HCT116 (cell line): ENCODE measurements around the gene PGA4. TPM values are rescaled to one million over a fixed set of nuclear protein-coding genes. Genes with fewer than 3 reads are reported as not detected.

Experiments
- ATAC-seq: fragments of 200-7000 bp; cut with Tn5 transposase; 2 replicates; pipeline ENCODE4 v1.9.1; 2020; ENCODE audit warnings: mild to moderate bottlenecking, moderate library complexity
- BruUV-seq: library from RNA; stranded (reverse); fragments of 400-500 nt; replicated peaks from 2 replicates; lab custom pipeline; 2021; lab: Mats Ljungman, UMichigan
- CTCF ChIA-PET: fragments of 300-600 bp; sonication (Branson Sonifier 250); formaldehyde crosslinking; loops from one replicate; lab custom pipeline; 2021; ENCODE audit warnings: antibody characterized with exemption; lab: Charles Lee
- POLR2A ChIA-PET: fragments of 300-600, 350-600 bp; sonication (Branson Sonifier 250); formaldehyde crosslinking; loops from one replicate; lab custom pipeline; 2021; ENCODE audit warnings: antibody characterized with exemption; lab: Charles Lee
- RAD21 ChIA-PET, 2 experiments: fragments of 300-600 bp; sonication (Branson Sonifier 250); formaldehyde crosslinking; loops; one replicate each; lab custom pipeline; 2023; ENCODE audit warnings: low total read pairs in 2 of 2; ENCODE audit not compliant: uncharacterized antibody in 2 of 2, unreplicated experiment in 2 of 2, low non-redundant PET in 1 of 2; lab: Charles Lee
- DNase-seq: peaks from one replicate; pipeline ENCODE4 v3.0.0-alpha.2; 2010; ENCODE audit warnings: low read depth, low spot score
- H2AFZ ChIP-seq: fragments of 200-600 bp; shearing (Covaris generic), sonication (generic); 2 replicates; pipeline ENCODE4 v1.6.1; 2017; ENCODE audit warnings: low read depth, mixed run types, mixed read lengths, antibody characterized with exemption, low read length; ENCODE audit not compliant: poor library complexity, severe bottlenecking
- H3K27ac ChIP-seq: 2 replicates; pipeline ENCODE4 v1.5.1; 2012; ENCODE audit warnings: low read depth, low read length
- H3K27me3 ChIP-seq: fragments of 200-600 bp; sonication (generic); 2 replicates; pipeline ENCODE4 v1.6.1; 2016; ENCODE audit warnings: mixed run types, low read length, mixed read lengths; ENCODE audit not compliant: insufficient read depth
- H3K36me3 ChIP-seq, 2 experiments: fragments of 200-500 bp in 1 of 2; fragments of 200-600 bp in 1 of 2; sonication (Bioruptor generic) in 1 of 2; sonication (generic) in 1 of 2; 2 replicates each; pipeline versions ENCODE4 v1.5.1 to v1.6.1; 2014 to 2016; ENCODE audit warnings: low read length in 2 of 2, inconsistent platforms in 1 of 2, mixed read lengths in 1 of 2, mixed run types in 1 of 2; ENCODE audit not compliant: insufficient read depth in 2 of 2, control insufficient read depth in 1 of 2
- H3K4me1 ChIP-seq, 2 experiments: fragments of 200-600 bp in 1 of 2; sonication (generic) in 1 of 2; 2 replicates each; pipeline versions ENCODE4 v1.5.1 to v1.6.1; 2012 to 2017; ENCODE audit warnings: low read length in 2 of 2, inconsistent platforms in 1 of 2, mild to moderate bottlenecking in 1 of 2, mixed read lengths in 1 of 2, mixed run types in 1 of 2, moderate library complexity in 1 of 2; ENCODE audit not compliant: insufficient read depth in 2 of 2, control insufficient read depth in 1 of 2
- H3K4me2 ChIP-seq: fragments of 200-600 bp; sonication (generic); 2 replicates; pipeline ENCODE4 v1.6.1; 2017; ENCODE audit warnings: mixed run types, low read length, mixed read lengths
- H3K4me3 ChIP-seq, 2 experiments: fragments of 200-600 bp in 1 of 2; sonication (generic) in 1 of 2; replicated peaks in 1 of 2; 2 replicates each; pipeline ENCODE4 v1.5.1; 2011 to 2016; ENCODE audit warnings: low read length in 2 of 2, control low read depth in 1 of 2, low read depth in 1 of 2, mild to moderate bottlenecking in 1 of 2, mixed read lengths in 1 of 2, mixed run types in 1 of 2
- H3K79me2 ChIP-seq: fragments of 200-600 bp; sonication (generic); 2 replicates; pipeline ENCODE4 v1.6.1; 2017; ENCODE audit warnings: mild to moderate bottlenecking, mixed run types, low read length, moderate library complexity, mixed read lengths; ENCODE audit not compliant: insufficient read depth
- H3K9ac ChIP-seq: fragments of 200-600 bp; sonication (generic); 2 replicates; pipeline ENCODE4 v1.6.1; 2016; ENCODE audit warnings: low read length, mixed read lengths
- H3K9me2 ChIP-seq: fragments of 200-600 bp; sonication (generic), shearing (Covaris generic); 2 replicates; pipeline ENCODE4 v1.6.1; 2017; ENCODE audit warnings: mixed run types, mild to moderate bottlenecking, moderate library complexity; ENCODE audit not compliant: insufficient read depth
- H3K9me3 ChIP-seq, 2 experiments: fragments of 200-500 bp in 1 of 2; fragments of 200-600 bp in 1 of 2; sonication (Bioruptor generic) in 1 of 2; sonication (generic) in 1 of 2; 2 replicates each; pipeline ENCODE4 v1.6.1; 2014 to 2017; ENCODE audit warnings: low read length in 2 of 2, mixed read lengths in 2 of 2, inconsistent platforms in 1 of 2, low read depth in 1 of 2, mild to moderate bottlenecking in 1 of 2, mixed run types in 1 of 2, moderate library complexity in 1 of 2; ENCODE audit not compliant: control insufficient read depth in 1 of 2, insufficient read depth in 1 of 2
- H4K20me1 ChIP-seq: fragments of 200-600 bp; sonication (generic), shearing (Covaris generic); 2 replicates; pipeline ENCODE4 v1.6.1; 2017; ENCODE audit warnings: mixed run types, mild to moderate bottlenecking, moderate library complexity; ENCODE audit not compliant: insufficient read depth
- CBX3 ChIP-seq: IDR thresholded peaks from 2 replicates; pipeline ENCODE4 v1.6.1; 2012; ENCODE audit warnings: low read depth
- CEBPB ChIP-seq: IDR thresholded peaks from 2 replicates; pipeline ENCODE4 v1.6.1; 2012; ENCODE audit warnings: low read depth
- CTCF ChIP-seq, 3 experiments: fragments of 200-600 bp in 1 of 3; sonication (generic) in 1 of 3; IDR thresholded peaks in 2 of 3; conservative IDR thresholded peaks in 1 of 3; 2 replicates each; pipeline ENCODE4 v1.5.1; 2012 to 2017; ENCODE audit warnings: low read depth in 2 of 3, low read length in 2 of 3, antibody characterized with exemption in 1 of 3, borderline replicate concordance in 1 of 3, control low read depth in 1 of 3, mild to moderate bottlenecking in 1 of 3, mixed read lengths in 1 of 3, mixed run types in 1 of 3, moderate library complexity in 1 of 3; ENCODE audit not compliant: insufficient read depth in 1 of 3
- ELF1 ChIP-seq: IDR thresholded peaks from 2 replicates; pipeline ENCODE4 v1.6.1; 2012; ENCODE audit warnings: low read depth, borderline replicate concordance
- JUND ChIP-seq: IDR thresholded peaks from 2 replicates; pipeline ENCODE4 v1.6.1; 2012
- MAX ChIP-seq: IDR thresholded peaks from 2 replicates; pipeline ENCODE4 v1.6.1; 2012
- POLR2A ChIP-seq: IDR thresholded peaks from 2 replicates; pipeline ENCODE4 v1.7.0; 2011; ENCODE audit warnings: borderline replicate concordance; ENCODE audit not compliant: insufficient read depth, insufficient read length; ENCODE audit errors: extremely low read depth
- REST ChIP-seq: IDR thresholded peaks from 2 replicates; pipeline ENCODE4 v1.6.1; 2012; ENCODE audit warnings: low read depth
- SIN3A ChIP-seq: IDR thresholded peaks from 2 replicates; pipeline ENCODE4 v1.6.1; 2012; ENCODE audit warnings: low read depth
- SP1 ChIP-seq: IDR thresholded peaks from 2 replicates; pipeline ENCODE4 v1.6.1; 2012; ENCODE audit warnings: low read depth
- SRF ChIP-seq: IDR thresholded peaks from 2 replicates; pipeline ENCODE4 v1.6.1; 2012; ENCODE audit warnings: low read depth
- TCF7L2 ChIP-seq: IDR thresholded peaks from 2 replicates; pipeline ENCODE4 v1.7.0; 2011; ENCODE audit warnings: borderline replicate concordance, inconsistent platforms; ENCODE audit not compliant: insufficient read depth, insufficient read length; ENCODE audit errors: extremely low read depth
- YY1 ChIP-seq: IDR thresholded peaks from 2 replicates; pipeline ENCODE4 v1.6.1; 2011; ENCODE audit warnings: low read length, low read depth, moderate library complexity, mild to moderate bottlenecking; ENCODE audit not compliant: insufficient replicate concordance; ENCODE audit errors: extremely low read depth
- intact Hi-C: fragments of 100-400 bp; cut with micrococcal nuclease; formaldehyde crosslinking; loops from 2 replicates; pipeline ENCODE4 v1.10.0; 2022
- total RNA-seq: library from RNA; stranded (reverse); gene quantifications from one replicate; pipeline ENCODE4 v1.2.1, GENCODE V29; 2021; ENCODE audit not compliant: unreplicated experiment
- TF ChIP-seq, protein P1 (sequence below): IDR thresholded peaks from 2 replicates; pipeline ENCODE4 v1.6.1; 2012

PGA4 gene
- total RNA-seq, 1 experiment from 2014 or later = not detected

GRCh38 chr11:61189933-61190332, 32.2 kb upstream of the PGA4 start (continued):
- TF ChIP-seq, protein P1, sequence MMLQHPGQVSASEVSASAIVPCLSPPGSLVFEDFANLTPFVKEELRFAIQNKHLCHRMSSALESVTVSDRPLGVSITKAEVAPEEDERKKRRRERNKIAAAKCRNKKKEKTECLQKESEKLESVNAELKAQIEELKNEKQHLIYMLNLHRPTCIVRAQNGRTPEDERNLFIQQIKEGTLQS = no peak
- TF ChIP-seq SIN3A (no peak), YY1 (no peak), JUND (no peak), POLR2A (no peak), ELF1 (no peak), SRF (no peak)

GRCh38 chr11:61193596-61193995, 28.6 kb upstream of the PGA4 start:
- no peaks in the 10 kb centered on the region for H3K36me3 ChIP-seq
- no peaks in the 10 kb centered on the region for H3K9me3 ChIP-seq
- ATAC-seq = no peak
- ChIA-PET POLR2A (no interaction called here), RAD21 (no interaction called here), CTCF (no interaction called here)
- H3K79me2 ChIP-seq = no peaks in the 10 kb centered on the region
- H3K27me3 ChIP-seq = no peaks in the 10 kb centered on the region
- no peak overlapping the region for H3K4me2 ChIP-seq
- no peak overlapping the region for H3K27ac ChIP-seq
- H4K20me1 ChIP-seq = no peaks in the 10 kb centered on the region
- TF ChIP-seq POLR2A = no peak
- no peak for TF ChIP-seq TCF7L2
- no peak for TF ChIP-seq CTCF (IDR thresholded peaks at IDR 0.05 in 2 of 3, conservative IDR thresholded peaks at IDR 0.05 in 1 of 3; ENCODE audit: borderline replicate concordance in 1 of 3, insufficient read depth in 1 of 3, low read depth in 2 of 3, low read length in 2 of 3)
- no peak for TF ChIP-seq CEBPB
- no peak for TF ChIP-seq ELF1
- TF ChIP-seq SP1 = no peak
- no peak for TF ChIP-seq CBX3
- no peak for TF ChIP-seq REST
- no peak for TF ChIP-seq MAX
- intact Hi-C loops = no loop called here
- no peak overlapping the region for H3K9ac ChIP-seq
- no peak for DNase-seq
- no peaks in the 10 kb centered on the region for H3K4me1 ChIP-seq
- no peak overlapping the region for H2AFZ ChIP-seq
- no TSS peak for BruUV-seq
- no peaks in the 10 kb centered on the region for H3K9me2 ChIP-seq
- H3K4me3 ChIP-seq = no peak overlapping the region
